Keratinocyte (primary cell): ENCODE measurements around the gene TLCD3A. TPM values are rescaled to one million over a fixed set of nuclear protein-coding genes. Genes with fewer than 3 reads are reported as not detected.

ENCODE experiments used
- DNase-seq: peaks from one replicate; pipeline ENCODE4 v3.0.0-alpha.2; 2011; ENCODE audit warnings: low read depth, missing footprints, low spot score
- FAIRE-seq: peaks from 2 replicates; lab custom pipeline; 2011; peaks lifted over from hg19 to GRCh38; lab: Jason Lieb, UNC
- H2AFZ ChIP-seq: 2 replicates; pipeline ENCODE4 v1.6.0; 2012; ENCODE audit warnings: low read length, control low read depth, inconsistent platforms; ENCODE audit not compliant: control insufficient read depth
- H3K27ac ChIP-seq: 2 replicates; pipeline ENCODE4 v1.5.1; 2011; ENCODE audit warnings: low read length; ENCODE audit not compliant: control insufficient read depth, insufficient read depth
- H3K27me3 ChIP-seq: 3 replicates; pipeline ENCODE4 v1.6.0; 2011; ENCODE audit warnings: low read length; ENCODE audit not compliant: control insufficient read depth, insufficient read depth; ENCODE audit errors: extremely low read depth
- H3K36me3 ChIP-seq, 2 experiments: 2 replicates in 1 of 2; 3 replicates in 1 of 2; pipeline ENCODE4 v1.5.1; 2011; ENCODE audit warnings: low read length in 2 of 2, mild to moderate bottlenecking in 1 of 2; ENCODE audit not compliant: control insufficient read depth in 2 of 2, insufficient read depth in 2 of 2; ENCODE audit errors: extremely low read depth in 1 of 2
- H3K4me1 ChIP-seq: 3 replicates; pipeline ENCODE4 v1.5.1; 2011; ENCODE audit warnings: low read length; ENCODE audit not compliant: control insufficient read depth, insufficient read depth; ENCODE audit errors: extremely low read depth
- H3K4me2 ChIP-seq: 3 replicates; pipeline ENCODE4 v1.6.0; 2011; ENCODE audit warnings: low read depth, low read length; ENCODE audit not compliant: control insufficient read depth, insufficient read depth; ENCODE audit errors: extremely low read depth
- H3K4me3 ChIP-seq, 3 experiments: fragments of 200-600 bp in 1 of 3; sonication (generic) in 1 of 3; 2 replicates in 2 of 3; 3 replicates in 1 of 3; pipeline ENCODE4 v1.5.1; 2011 to 2016; ENCODE audit warnings: low read length in 3 of 3, mild to moderate bottlenecking in 3 of 3, control low read depth in 2 of 3, inconsistent platforms in 1 of 3, low read depth in 1 of 3, mixed read lengths in 1 of 3, mixed run types in 1 of 3, moderate library complexity in 1 of 3; ENCODE audit not compliant: control insufficient read depth in 2 of 3, insufficient read depth in 2 of 3; ENCODE audit errors: extremely low read depth in 1 of 3
- H3K79me2 ChIP-seq: 2 replicates; pipeline ENCODE4 v1.6.0; 2012; ENCODE audit warnings: low read length; ENCODE audit not compliant: control insufficient read depth, insufficient read depth
- H3K9ac ChIP-seq: 3 replicates; pipeline ENCODE4 v1.6.0; 2011; ENCODE audit warnings: low read length; ENCODE audit not compliant: control insufficient read depth, insufficient read depth; ENCODE audit errors: extremely low read depth
- H3K9me1 ChIP-seq: 3 replicates; pipeline ENCODE4 v1.6.0; 2011; ENCODE audit warnings: low read length; ENCODE audit not compliant: control insufficient read depth, insufficient read depth; ENCODE audit errors: extremely low read depth
- H3K9me3 ChIP-seq: 2 replicates; pipeline ENCODE4 v1.5.1; 2012; ENCODE audit warnings: low read depth, low read length; ENCODE audit not compliant: control insufficient read depth
- H4K20me1 ChIP-seq: 3 replicates; pipeline ENCODE4 v1.6.0; 2011; ENCODE audit warnings: low read length; ENCODE audit not compliant: control insufficient read depth, insufficient read depth; ENCODE audit errors: extremely low read depth
- CTCF ChIP-seq, 3 experiments: IDR thresholded peaks in 1 of 3; conservative IDR thresholded peaks in 1 of 3; optimal IDR thresholded peaks in 1 of 3; 2 replicates in 2 of 3; 3 replicates in 1 of 3; pipeline versions ENCODE3 to v1.5.1; 2011; ENCODE audit warnings: low read length in 3 of 3, mild to moderate bottlenecking in 3 of 3, moderate library complexity in 2 of 3, control low read depth in 1 of 3, inconsistent platforms in 1 of 3; ENCODE audit not compliant: insufficient read depth in 2 of 3; ENCODE audit errors: extremely low read depth in 1 of 3
- EZH2 ChIP-seq: IDR thresholded peaks from one replicate; pipeline ENCODE4 v1.6.1; 2012; ENCODE audit warnings: inconsistent platforms, mild to moderate bottlenecking, low read length, moderate library complexity
- dilution Hi-C: fragments of 300-500 bp; cut with MboI; formaldehyde crosslinking; loops from one replicate; pipeline ENCODE4 v1.7.0; 2020; ENCODE audit warnings: low sequenced_read_pairs; ENCODE audit not compliant: extremely low pct_ligation_motif_present
- polyA plus RNA-seq, 5 experiments: library from polyadenylated mRNA; depleted of rRNA in 3 of 5; stranded (reverse) in 3 of 5; stranded (forward) in 1 of 5; unstranded in 1 of 5; fragments of >200 nt; gene quantifications; 1 replicate in 1 of 5; 2 replicates in 3 of 5; 3 replicates in 1 of 5; pipeline versions ENCODE4 v1.2.1 to v1.2.3, GENCODE V29; 2011 to 2012; ENCODE audit warnings: missing spikeins in 2 of 5, low read depth in 1 of 5, low replicate concordance in 1 of 5

The TLCD3A gene
- polyA plus RNA-seq, 1 donor (not counting 4 experiments of a cell fraction or from before 2014, with no cell fraction given): 34.1 TPM

- H3K4me1 ChIP-seq: no peaks in the 10 kb centered on the region
- dilution Hi-C loops: no loop called here
- no peak for TF ChIP-seq EZH2
- no peak for TF ChIP-seq CTCF (optimal IDR thresholded peaks at IDR 0.05 in 1 of 3, IDR thresholded peaks at IDR 0.05 in 1 of 3, conservative IDR thresholded peaks at IDR 0.05 in 1 of 3; ENCODE audit: extremely low read depth in 1 of 3, insufficient read depth in 2 of 3, low read length in 3 of 3)
- DNase-seq (no peak), FAIRE-seq (no peak)
- no peaks in the 10 kb centered on the region for H4K20me1 ChIP-seq
- H3K9me3 ChIP-seq: no peaks in the 10 kb centered on the region
- no peaks in the 10 kb centered on the region for H3K27me3 ChIP-seq
- no peak overlapping the region for H3K27ac ChIP-seq
- no peak overlapping the region for H3K9ac ChIP-seq
- H3K9me1 ChIP-seq: no peaks in the 10 kb centered on the region
- H3K36me3 ChIP-seq: peaks cover 42 to 65% of the 10 kb centered on the region in 2 experiments
- no peak overlapping the region for H2AFZ ChIP-seq
- no peak overlapping the region for H3K4me3 ChIP-seq
- peaks cover 3% of the 10 kb centered on the region for H3K79me2 ChIP-seq
- H3K4me2 ChIP-seq: no peak overlapping the region
Measured at GRCh38 chr17:773467-774312, 41.3 kb downstream of the TLCD3A start.

GRCh38 chr17:774313-774584 is 41.9 kb downstream of the TLCD3A start:
- Histone ChIP-seq H3K36me3 (peaks cover 39 to 66% of the 10 kb centered on the region in 2 experiments), H4K20me1 (no peaks in the 10 kb centered on the region), H2AFZ (no peak overlapping the region), H3K27ac (no peak overlapping the region), H3K4me1 (no peaks in the 10 kb centered on the region), H3K4me3 (no peak overlapping the region), H3K9me1 (no peaks in the 10 kb centered on the region), H3K27me3 (no peaks in the 10 kb centered on the region), H3K79me2 (peaks cover 7% of the 10 kb centered on the region), H3K4me2 (no peak overlapping the region), H3K9ac (no peak overlapping the region), H3K9me3 (no peaks in the 10 kb centered on the region)
- FAIRE-seq (no peak), DNase-seq (no peak)
- dilution Hi-C loops: no loop called here
- TF ChIP-seq EZH2 (no peak), CTCF (optimal IDR thresholded peaks at IDR 0.05 in 1 of 3, IDR thresholded peaks at IDR 0.05 in 1 of 3, conservative IDR thresholded peaks at IDR 0.05 in 1 of 3; ENCODE audit: extremely low read depth in 1 of 3, insufficient read depth in 2 of 3, low read length in 3 of 3) (no peak)
